Measurements from ENCODE around the gene TSR2.
"Not testable (repeated sequence)": the region's sequence is repeated elsewhere in the genome, so short reads cannot be mapped to it uniquely, and the experiment has no call there.

The TSR2 gene

GRCh38 chrX:54484666-54485065 is 44.5 kb downstream of the TSR2 start:
- TF ChIP-seq CTCF (IDR thresholded peaks at IDR 0.05; ENCODE audit: extremely low read depth, insufficient read depth, missing control alignments), result no peak
- DNase-seq (ENCODE audit: low spot score), result no peak
- in situ Hi-C loops (cut with MboI; ENCODE audit: low pct_unique_long_range_greater_than_20kb, low sequenced_read_pairs, unreplicated experiment), result no loop called here

GRCh38 chrX:54489819-54490218 is 49.6 kb downstream of the TSR2 start:
- DNase-seq (ENCODE audit: low spot score), result not testable (repeated sequence)

GRCh38 chrX:54492340-54492739 is 52.1 kb downstream of the TSR2 start:
- in situ Hi-C loops (cut with MboI; ENCODE audit: low pct_unique_long_range_greater_than_20kb, low sequenced_read_pairs, unreplicated experiment), result no loop called here
- DNase-seq (ENCODE audit: low spot score), result no peak
- TF ChIP-seq CTCF (IDR thresholded peaks at IDR 0.05; ENCODE audit: extremely low read depth, insufficient read depth, missing control alignments), result no peak

More at GRCh38 chrX:54489819-54490218, 49.6 kb downstream of the TSR2 start:
- in situ Hi-C loops (cut with MboI; ENCODE audit: low pct_unique_long_range_greater_than_20kb, low sequenced_read_pairs, unreplicated experiment), result not testable (repeated sequence)

- in situ Hi-C loops (cut with MboI; ENCODE audit: low pct_unique_long_range_greater_than_20kb, low sequenced_read_pairs, unreplicated experiment), result no loop called here
- DNase-seq (ENCODE audit: low spot score), result no peak
- TF ChIP-seq CTCF (IDR thresholded peaks at IDR 0.05; ENCODE audit: extremely low read depth, insufficient read depth, missing control alignments), result no peak
Measured at GRCh38 chrX:54494166-54494988, 54.2 kb downstream of the TSR2 start.
